ENCODE results near the gene MACROD2. TPM values are rescaled to one million over a fixed set of nuclear protein-coding genes. Genes with fewer than 3 reads are reported as not detected.

Gene MACROD2
- total RNA-seq, 1 donor from 2014 or later: 3.5 TPM

- Histone ChIP-seq H3K9me3 (no peaks in the 10 kb centered on the region), H3K27me3 (no peaks in the 10 kb centered on the region), H3K4me3 (no peak overlapping the region), H3K36me3 (no peaks in the 10 kb centered on the region), H3K4me1 (no peaks in the 10 kb centered on the region), H3K27ac (no peak overlapping the region)
- DNase-seq (ENCODE audit: low spot score in 2 of 2): no peak
- intact Hi-C loops (cut with DNase I): no loop called here
- TF ChIP-seq CTCF (IDR thresholded peaks at IDR 0.05): no peak
These were observed 1779.6 kb downstream of the MACROD2 start for GRCh38 chr20:15774926-15775325.

GRCh38 chr20:15776770-15777466 is 1781.6 kb downstream of the MACROD2 start:
- TF ChIP-seq CTCF (IDR thresholded peaks at IDR 0.05): no peak
- no peaks in the 10 kb centered on the region for H3K27me3 ChIP-seq
- DNase-seq (ENCODE audit: low spot score in 2 of 2): no peak
- H3K4me3 ChIP-seq: no peak overlapping the region
- no peaks in the 10 kb centered on the region for H3K4me1 ChIP-seq
- no peaks in the 10 kb centered on the region for H3K36me3 ChIP-seq
- intact Hi-C loops (cut with DNase I): no loop called here
- no peak overlapping the region for H3K27ac ChIP-seq
- H3K9me3 ChIP-seq: no peaks in the 10 kb centered on the region

GRCh38 chr20:15784020-15784419 is 1788.7 kb downstream of the MACROD2 start:
- no peaks in the 10 kb centered on the region for H3K4me1 ChIP-seq
- intact Hi-C loops (cut with DNase I): no loop called here

GRCh38 chr20:15789079-15789478 is 1793.8 kb downstream of the MACROD2 start:
- peak overlapping the region in 1 of 2 donors; percentile 28 for H3K4me3 ChIP-seq
- H3K4me1 ChIP-seq: peaks cover 0 to 2% of the 10 kb centered on the region in 2 donors
- peak overlapping the region; percentile 22 to 29 for H3K27ac ChIP-seq
- no peak for DNase-seq (ENCODE audit: low spot score in 2 of 2)
- TF ChIP-seq CTCF (IDR thresholded peaks at IDR 0.05): no peak
- H3K36me3 ChIP-seq: no peaks in the 10 kb centered on the region
- intact Hi-C loops (cut with DNase I): no loop called here
- H3K27me3 ChIP-seq: no peaks in the 10 kb centered on the region
- H3K9me3 ChIP-seq: no peaks in the 10 kb centered on the region

More at GRCh38 chr20:15784020-15784419, 1788.7 kb downstream of the MACROD2 start:
- no peak overlapping the region for H3K27ac ChIP-seq
- H3K9me3 ChIP-seq: no peaks in the 10 kb centered on the region
- H3K36me3 ChIP-seq: no peaks in the 10 kb centered on the region
- no peak for TF ChIP-seq CTCF (IDR thresholded peaks at IDR 0.05)
- no peak overlapping the region for H3K4me3 ChIP-seq
- no peaks in the 10 kb centered on the region for H3K27me3 ChIP-seq
- DNase-seq (ENCODE audit: low spot score in 2 of 2): no peak

- intact Hi-C loops (cut with DNase I): no loop called here
- no peak for DNase-seq (ENCODE audit: low spot score in 2 of 2)
- no peak for TF ChIP-seq CTCF (IDR thresholded peaks at IDR 0.05)
- no peaks in the 10 kb centered on the region for H3K9me3 ChIP-seq
- H3K4me3 ChIP-seq: no peak overlapping the region
- H3K27me3 ChIP-seq: no peaks in the 10 kb centered on the region
- H3K4me1 ChIP-seq: peaks cover 0 to 2% of the 10 kb centered on the region in 2 donors
- no peak overlapping the region for H3K27ac ChIP-seq
- H3K36me3 ChIP-seq: no peaks in the 10 kb centered on the region
These were observed 1797.5 kb downstream of the MACROD2 start for GRCh38 chr20:15792855-15793254.
